GM23338 (cell line): ENCODE data around the gene DRC1. TPM values are rescaled to one million over a fixed set of nuclear protein-coding genes. Genes with fewer than 3 reads are reported as not detected.

Experiments
- ATAC-seq: fragments of 200-7000 bp; cut with Tn5 transposase; 3 replicates; pipeline ENCODE4 v1.9.1; 2020
- DNase-seq: peaks from one replicate; pipeline ENCODE4 v3.0.0-alpha.2; 2015; ENCODE audit warnings: low spot score
- H2AFZ ChIP-seq: fragments of 200-600 bp; sonication (generic); 2 replicates; pipeline ENCODE4 v1.8.0; 2016; ENCODE audit warnings: antibody characterized with exemption, mild to moderate bottlenecking, moderate library complexity
- H3F3A ChIP-seq: fragments of 200-600 bp; sonication (generic); replicated peaks from 2 replicates; pipeline ENCODE4 v1.8.0; 2017; ENCODE audit warnings: antibody characterized with exemption, mixed run types, low read depth
- H3K27ac ChIP-seq: fragments of 200-600 bp; sonication (generic); 2 replicates; pipeline ENCODE4 v1.6.1; 2016; ENCODE audit warnings: low read depth
- H3K27me3 ChIP-seq: fragments of 200-600 bp; sonication (generic); 2 replicates; pipeline ENCODE4 v1.8.0; 2016; ENCODE audit warnings: mild to moderate bottlenecking, mixed run types, moderate library complexity; ENCODE audit not compliant: insufficient read depth
- H3K36me3 ChIP-seq: fragments of 200-600 bp; sonication (generic); 2 replicates; pipeline ENCODE4 v1.8.0; 2016; ENCODE audit warnings: mild to moderate bottlenecking; ENCODE audit not compliant: insufficient read depth
- H3K4me1 ChIP-seq: fragments of 200-600 bp; sonication (generic); 2 replicates; pipeline ENCODE4 v1.8.0; 2016; ENCODE audit warnings: mild to moderate bottlenecking, moderate library complexity; ENCODE audit not compliant: insufficient read depth
- H3K4me2 ChIP-seq: fragments of 200-600 bp; sonication (generic); 2 replicates; pipeline ENCODE4 v1.7.1; 2017; ENCODE audit warnings: mixed run types
- H3K4me3 ChIP-seq: fragments of 200-600 bp; sonication (generic); 2 replicates; pipeline ENCODE4 v1.6.1; 2016; ENCODE audit warnings: mixed run types
- H3K79me2 ChIP-seq: fragments of 200-600 bp; sonication (generic); replicated peaks from 2 replicates; pipeline ENCODE4 v1.8.0; 2017; ENCODE audit warnings: mild to moderate bottlenecking; ENCODE audit not compliant: insufficient read depth
- H3K9me2 ChIP-seq: fragments of 200-600 bp; sonication (generic); 2 replicates; pipeline ENCODE4 v1.8.0; 2017; ENCODE audit not compliant: insufficient read depth
- H4K20me1 ChIP-seq: fragments of 200-600 bp; sonication (generic); replicated peaks from 2 replicates; pipeline ENCODE4 v1.8.0; 2017; ENCODE audit warnings: mild to moderate bottlenecking; ENCODE audit not compliant: insufficient read depth
- H3K27ac Mint-ChIP-seq: 2 replicates; pipeline ENCODE4 v1.8.0; 2020; ENCODE audit warnings: inconsistent platforms, mild to moderate bottlenecking, moderate library complexity, mixed read lengths
- H3K27me3 Mint-ChIP-seq: 3 replicates; pipeline ENCODE4 v1.8.0; 2022; ENCODE audit warnings: low read depth, mild to moderate bottlenecking, moderate library complexity, mixed read lengths, inconsistent platforms; ENCODE audit not compliant: insufficient read depth, poor library complexity
- H3K36me3 Mint-ChIP-seq: 3 replicates; pipeline ENCODE4 v1.8.0; 2021; ENCODE audit warnings: low read depth, mild to moderate bottlenecking, inconsistent platforms, moderate library complexity, mixed read lengths
- H3K4me1 Mint-ChIP-seq: 3 replicates; pipeline ENCODE4 v1.8.0; 2020; ENCODE audit warnings: mild to moderate bottlenecking, inconsistent platforms, mixed read lengths
- H3K4me3 Mint-ChIP-seq: 3 replicates; pipeline ENCODE4 v1.8.0; 2021; ENCODE audit warnings: moderate library complexity, mild to moderate bottlenecking, inconsistent platforms, mixed read lengths
- H3K9me3 Mint-ChIP-seq: 3 replicates; pipeline ENCODE4 v1.8.0; 2020; ENCODE audit warnings: moderate library complexity, mild to moderate bottlenecking, inconsistent platforms, mixed read lengths
- CREB1 ChIP-seq: fragments of 250-450 bp; sonication (Bioruptor Pico); IDR thresholded peaks from 2 replicates; pipeline ENCODE4 v1.5.0; 2020; ENCODE audit warnings: low read depth, mild to moderate bottlenecking, moderate library complexity
- EZH2 ChIP-seq: fragments of 200-600 bp; sonication (generic); IDR thresholded peaks from one replicate; pipeline ENCODE4 v1.8.0; 2017; ENCODE audit warnings: antibody characterized with exemption, mild to moderate bottlenecking, low read depth; ENCODE audit not compliant: unreplicated experiment
- JUNB ChIP-seq: IDR thresholded peaks from one replicate; pipeline ENCODE4 v1.6.1; 2016; ENCODE audit warnings: antibody characterized with exemption; ENCODE audit not compliant: unreplicated experiment
- NANOG ChIP-seq: IDR thresholded peaks from 2 replicates; pipeline ENCODE4 v1.6.1; 2016; ENCODE audit warnings: antibody characterized with exemption, borderline replicate concordance
- POLR2AphosphoS5 ChIP-seq: IDR thresholded peaks from 2 replicates; pipeline ENCODE4 v1.6.1; 2016; ENCODE audit warnings: antibody characterized with exemption, low read depth
- STAT1 ChIP-seq: IDR thresholded peaks from one replicate; pipeline ENCODE4 v1.6.1; 2016; ENCODE audit warnings: antibody characterized with exemption; ENCODE audit not compliant: unreplicated experiment
- ZNF331 ChIP-seq: fragments of 250-450 bp; sonication (Bioruptor Pico); IDR thresholded peaks from 2 replicates; pipeline ENCODE4 v1.5.0; 2020; ENCODE audit warnings: low read depth, mild to moderate bottlenecking, moderate library complexity
- polyA plus RNA-seq: library from polyadenylated mRNA; unstranded; fragments of >200 nt; fragmentation: Nextera tagmentation; extraction: Ambion mirVana; gene quantifications from 2 replicates; pipeline ENCODE4 v1.2.1, GENCODE V29; 2016
- total RNA-seq: library from RNA; depleted of rRNA; stranded (reverse); fragments of >200 nt; shearing (Covaris generic); gene quantifications from 2 replicates; pipeline ENCODE4 v1.2.3, GENCODE V29; 2014
- TF ChIP-seq, protein P1 (sequence below): IDR thresholded peaks from 2 replicates; pipeline ENCODE4 v1.6.1; 2016; ENCODE audit warnings: antibody characterized with exemption
- TF ChIP-seq, protein P2 (sequence below): fragments of 250-450 bp; sonication (Bioruptor Pico); IDR thresholded peaks from 2 replicates; pipeline ENCODE4 v1.5.0; 2020; ENCODE audit warnings: mild to moderate bottlenecking, moderate library complexity
- TF ChIP-seq, protein P3 (sequence below), 2 experiments: fragments of 200-600 bp in 1 of 2; sonication (generic) in 1 of 2; conservative IDR thresholded peaks; 2 replicates each; pipeline versions ENCODE4 v1.5.1 to v1.6.1; 2016 to 2017; ENCODE audit warnings: antibody characterized with exemption in 2 of 2, low read depth in 2 of 2, mild to moderate bottlenecking in 2 of 2, moderate library complexity in 1 of 2
- TF ChIP-seq, protein P4 (sequence below): IDR thresholded peaks from one replicate; pipeline ENCODE4 v1.6.1; 2018; ENCODE audit warnings: antibody characterized with exemption; ENCODE audit not compliant: unreplicated experiment

The DRC1 gene
- total and polyA plus RNA-seq, 2 experiments from 2014 or later: 0.45 TPM; not detected in 1

DNA sequence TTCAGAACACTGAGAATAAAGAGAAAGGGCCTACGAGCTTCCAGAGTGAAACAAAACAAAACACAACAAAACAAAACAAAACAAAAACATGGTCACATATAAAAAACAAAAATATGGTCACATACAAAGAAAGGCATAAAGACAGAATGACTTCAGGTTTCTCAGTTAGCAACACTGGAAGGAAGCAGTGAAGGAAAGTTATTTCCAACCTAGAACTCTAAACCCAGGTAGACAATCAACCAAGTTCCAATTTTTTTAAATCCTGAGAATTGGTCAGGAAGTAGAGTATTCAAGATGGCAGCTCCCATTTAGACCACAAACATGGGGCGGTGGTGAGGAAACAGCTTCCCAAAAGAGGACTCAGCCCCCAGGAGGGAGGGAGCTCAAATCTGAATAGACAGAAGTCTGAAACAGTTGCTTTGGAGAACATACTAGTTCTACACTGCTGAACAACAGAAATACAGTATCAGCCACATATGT is 9.1 kb downstream of the DRC1 start:
- Histone ChIP-seq H3K4me1 (no peaks in the 10 kb centered on the region), H3K4me2 (no peak overlapping the region), H3F3A (no peaks in the 10 kb centered on the region), H3K9me2 (no peaks in the 10 kb centered on the region), H3K27me3 (no peaks in the 10 kb centered on the region), H3K4me3 (no peak overlapping the region), H3K79me2 (no peaks in the 10 kb centered on the region), H4K20me1 (no peaks in the 10 kb centered on the region), H2AFZ (no peak overlapping the region), H3K36me3 (no peaks in the 10 kb centered on the region), H3K27ac (no peak overlapping the region)
- H3K27me3 Mint-ChIP-seq: no peaks in the 10 kb centered on the region
- H3K4me3 Mint-ChIP-seq: no peak overlapping the region
- no peaks in the 10 kb centered on the region for H3K9me3 Mint-ChIP-seq
- no peak for ATAC-seq
- H3K4me1 Mint-ChIP-seq: no peaks in the 10 kb centered on the region
- no peak overlapping the region for H3K27ac Mint-ChIP-seq
- no peaks in the 10 kb centered on the region for H3K36me3 Mint-ChIP-seq
- DNase-seq: no peak
- TF ChIP-seq POLR2AphosphoS5 (no peak), JUNB (no peak), CREB1 (CRISPR knock-in tag) (no peak), EZH2 (no peak), NANOG (no peak), ZNF331 (CRISPR knock-in tag) (no peak), STAT1 (no peak)
- TF ChIP-seq, protein P1, sequence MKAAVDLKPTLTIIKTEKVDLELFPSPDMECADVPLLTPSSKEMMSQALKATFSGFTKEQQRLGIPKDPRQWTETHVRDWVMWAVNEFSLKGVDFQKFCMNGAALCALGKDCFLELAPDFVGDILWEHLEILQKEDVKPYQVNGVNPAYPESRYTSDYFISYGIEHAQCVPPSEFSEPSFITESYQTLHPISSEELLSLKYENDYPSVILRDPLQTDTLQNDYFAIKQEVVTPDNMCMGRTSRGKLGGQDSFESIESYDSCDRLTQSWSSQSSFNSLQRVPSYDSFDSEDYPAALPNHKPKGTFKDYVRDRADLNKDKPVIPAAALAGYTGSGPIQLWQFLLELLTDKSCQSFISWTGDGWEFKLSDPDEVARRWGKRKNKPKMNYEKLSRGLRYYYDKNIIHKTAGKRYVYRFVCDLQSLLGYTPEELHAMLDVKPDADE: no peak
- TF ChIP-seq, protein P2, sequence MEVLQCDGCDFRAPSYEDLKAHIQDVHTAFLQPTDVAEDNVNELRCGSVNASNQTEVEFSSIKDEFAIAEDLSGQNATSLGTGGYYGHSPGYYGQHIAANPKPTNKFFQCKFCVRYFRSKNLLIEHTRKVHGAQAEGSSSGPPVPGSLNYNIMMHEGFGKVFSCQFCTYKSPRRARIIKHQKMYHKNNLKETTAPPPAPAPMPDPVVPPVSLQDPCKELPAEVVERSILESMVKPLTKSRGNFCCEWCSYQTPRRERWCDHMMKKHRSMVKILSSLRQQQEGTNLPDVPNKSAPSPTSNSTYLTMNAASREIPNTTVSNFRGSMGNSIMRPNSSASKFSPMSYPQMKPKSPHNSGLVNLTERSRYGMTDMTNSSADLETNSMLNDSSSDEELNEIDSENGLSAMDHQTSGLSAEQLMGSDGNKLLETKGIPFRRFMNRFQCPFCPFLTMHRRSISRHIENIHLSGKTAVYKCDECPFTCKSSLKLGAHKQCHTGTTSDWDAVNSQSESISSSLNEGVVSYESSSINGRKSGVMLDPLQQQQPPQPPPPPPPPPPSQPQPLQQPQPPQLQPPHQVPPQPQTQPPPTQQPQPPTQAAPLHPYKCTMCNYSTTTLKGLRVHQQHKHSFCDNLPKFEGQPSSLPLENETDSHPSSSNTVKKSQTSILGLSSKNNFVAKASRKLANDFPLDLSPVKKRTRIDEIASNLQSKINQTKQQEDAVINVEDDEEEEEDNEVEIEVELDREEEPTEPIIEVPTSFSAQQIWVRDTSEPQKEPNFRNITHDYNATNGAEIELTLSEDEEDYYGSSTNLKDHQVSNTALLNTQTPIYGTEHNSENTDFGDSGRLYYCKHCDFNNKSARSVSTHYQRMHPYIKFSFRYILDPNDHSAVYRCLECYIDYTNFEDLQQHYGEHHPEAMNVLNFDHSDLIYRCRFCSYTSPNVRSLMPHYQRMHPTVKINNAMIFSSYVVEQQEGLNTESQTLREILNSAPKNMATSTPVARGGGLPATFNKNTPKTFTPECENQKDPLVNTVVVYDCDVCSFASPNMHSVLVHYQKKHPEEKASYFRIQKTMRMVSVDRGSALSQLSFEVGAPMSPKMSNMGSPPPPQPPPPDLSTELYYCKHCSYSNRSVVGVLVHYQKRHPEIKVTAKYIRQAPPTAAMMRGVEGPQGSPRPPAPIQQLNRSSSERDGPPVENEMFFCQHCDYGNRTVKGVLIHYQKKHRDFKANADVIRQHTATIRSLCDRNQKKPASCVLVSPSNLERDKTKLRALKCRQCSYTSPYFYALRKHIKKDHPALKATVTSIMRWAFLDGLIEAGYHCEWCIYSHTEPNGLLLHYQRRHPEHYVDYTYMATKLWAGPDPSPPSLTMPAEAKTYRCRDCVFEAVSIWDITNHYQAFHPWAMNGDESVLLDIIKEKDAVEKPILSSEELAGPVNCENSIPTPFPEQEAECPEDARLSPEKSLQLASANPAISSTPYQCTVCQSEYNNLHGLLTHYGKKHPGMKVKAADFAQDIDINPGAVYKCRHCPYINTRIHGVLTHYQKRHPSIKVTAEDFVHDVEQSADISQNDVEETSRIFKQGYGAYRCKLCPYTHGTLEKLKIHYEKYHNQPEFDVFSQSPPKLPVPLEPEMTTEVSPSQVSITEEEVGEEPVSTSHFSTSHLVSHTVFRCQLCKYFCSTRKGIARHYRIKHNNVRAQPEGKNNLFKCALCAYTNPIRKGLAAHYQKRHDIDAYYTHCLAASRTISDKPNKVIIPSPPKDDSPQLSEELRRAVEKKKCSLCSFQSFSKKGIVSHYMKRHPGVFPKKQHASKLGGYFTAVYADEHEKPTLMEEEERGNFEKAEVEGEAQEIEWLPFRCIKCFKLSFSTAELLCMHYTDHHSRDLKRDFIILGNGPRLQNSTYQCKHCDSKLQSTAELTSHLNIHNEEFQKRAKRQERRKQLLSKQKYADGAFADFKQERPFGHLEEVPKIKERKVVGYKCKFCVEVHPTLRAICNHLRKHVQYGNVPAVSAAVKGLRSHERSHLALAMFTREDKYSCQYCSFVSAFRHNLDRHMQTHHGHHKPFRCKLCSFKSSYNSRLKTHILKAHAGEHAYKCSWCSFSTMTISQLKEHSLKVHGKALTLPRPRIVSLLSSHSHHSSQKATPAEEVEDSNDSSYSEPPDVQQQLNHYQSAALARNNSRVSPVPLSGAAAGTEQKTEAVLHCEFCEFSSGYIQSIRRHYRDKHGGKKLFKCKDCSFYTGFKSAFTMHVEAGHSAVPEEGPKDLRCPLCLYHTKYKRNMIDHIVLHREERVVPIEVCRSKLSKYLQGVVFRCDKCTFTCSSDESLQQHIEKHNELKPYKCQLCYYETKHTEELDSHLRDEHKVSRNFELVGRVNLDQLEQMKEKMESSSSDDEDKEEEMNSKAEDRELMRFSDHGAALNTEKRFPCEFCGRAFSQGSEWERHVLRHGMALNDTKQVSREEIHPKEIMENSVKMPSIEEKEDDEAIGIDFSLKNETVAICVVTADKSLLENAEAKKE (CRISPR knock-in tag): no peak
- TF ChIP-seq, protein P3, sequence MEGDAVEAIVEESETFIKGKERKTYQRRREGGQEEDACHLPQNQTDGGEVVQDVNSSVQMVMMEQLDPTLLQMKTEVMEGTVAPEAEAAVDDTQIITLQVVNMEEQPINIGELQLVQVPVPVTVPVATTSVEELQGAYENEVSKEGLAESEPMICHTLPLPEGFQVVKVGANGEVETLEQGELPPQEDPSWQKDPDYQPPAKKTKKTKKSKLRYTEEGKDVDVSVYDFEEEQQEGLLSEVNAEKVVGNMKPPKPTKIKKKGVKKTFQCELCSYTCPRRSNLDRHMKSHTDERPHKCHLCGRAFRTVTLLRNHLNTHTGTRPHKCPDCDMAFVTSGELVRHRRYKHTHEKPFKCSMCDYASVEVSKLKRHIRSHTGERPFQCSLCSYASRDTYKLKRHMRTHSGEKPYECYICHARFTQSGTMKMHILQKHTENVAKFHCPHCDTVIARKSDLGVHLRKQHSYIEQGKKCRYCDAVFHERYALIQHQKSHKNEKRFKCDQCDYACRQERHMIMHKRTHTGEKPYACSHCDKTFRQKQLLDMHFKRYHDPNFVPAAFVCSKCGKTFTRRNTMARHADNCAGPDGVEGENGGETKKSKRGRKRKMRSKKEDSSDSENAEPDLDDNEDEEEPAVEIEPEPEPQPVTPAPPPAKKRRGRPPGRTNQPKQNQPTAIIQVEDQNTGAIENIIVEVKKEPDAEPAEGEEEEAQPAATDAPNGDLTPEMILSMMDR (conservative IDR thresholded peaks at IDR 0.05; ENCODE audit: low read depth in 2 of 2): no peak
- TF ChIP-seq, protein P4, sequence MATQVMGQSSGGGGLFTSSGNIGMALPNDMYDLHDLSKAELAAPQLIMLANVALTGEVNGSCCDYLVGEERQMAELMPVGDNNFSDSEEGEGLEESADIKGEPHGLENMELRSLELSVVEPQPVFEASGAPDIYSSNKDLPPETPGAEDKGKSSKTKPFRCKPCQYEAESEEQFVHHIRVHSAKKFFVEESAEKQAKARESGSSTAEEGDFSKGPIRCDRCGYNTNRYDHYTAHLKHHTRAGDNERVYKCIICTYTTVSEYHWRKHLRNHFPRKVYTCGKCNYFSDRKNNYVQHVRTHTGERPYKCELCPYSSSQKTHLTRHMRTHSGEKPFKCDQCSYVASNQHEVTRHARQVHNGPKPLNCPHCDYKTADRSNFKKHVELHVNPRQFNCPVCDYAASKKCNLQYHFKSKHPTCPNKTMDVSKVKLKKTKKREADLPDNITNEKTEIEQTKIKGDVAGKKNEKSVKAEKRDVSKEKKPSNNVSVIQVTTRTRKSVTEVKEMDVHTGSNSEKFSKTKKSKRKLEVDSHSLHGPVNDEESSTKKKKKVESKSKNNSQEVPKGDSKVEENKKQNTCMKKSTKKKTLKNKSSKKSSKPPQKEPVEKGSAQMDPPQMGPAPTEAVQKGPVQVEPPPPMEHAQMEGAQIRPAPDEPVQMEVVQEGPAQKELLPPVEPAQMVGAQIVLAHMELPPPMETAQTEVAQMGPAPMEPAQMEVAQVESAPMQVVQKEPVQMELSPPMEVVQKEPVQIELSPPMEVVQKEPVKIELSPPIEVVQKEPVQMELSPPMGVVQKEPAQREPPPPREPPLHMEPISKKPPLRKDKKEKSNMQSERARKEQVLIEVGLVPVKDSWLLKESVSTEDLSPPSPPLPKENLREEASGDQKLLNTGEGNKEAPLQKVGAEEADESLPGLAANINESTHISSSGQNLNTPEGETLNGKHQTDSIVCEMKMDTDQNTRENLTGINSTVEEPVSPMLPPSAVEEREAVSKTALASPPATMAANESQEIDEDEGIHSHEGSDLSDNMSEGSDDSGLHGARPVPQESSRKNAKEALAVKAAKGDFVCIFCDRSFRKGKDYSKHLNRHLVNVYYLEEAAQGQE: no peak
